ENCODE measurements around the gene MACROD2. TPM values are rescaled to one million over a fixed set of nuclear protein-coding genes. Genes with fewer than 3 reads are reported as not detected.

Gene MACROD2
- total RNA-seq, 1 donor from 2014 or later, result 2.5 TPM

GRCh38 chr20:14569641-14570040 is 574.3 kb downstream of the MACROD2 start:
- Mint-ChIP-seq H3K27ac (ENCODE audit: unreplicated experiment) (no peak overlapping the region), H3K27me3 (ENCODE audit: unreplicated experiment) (no peaks in the 10 kb centered on the region), H3K36me3 (ENCODE audit: unreplicated experiment) (no peaks in the 10 kb centered on the region), H3K4me1 (ENCODE audit: unreplicated experiment) (no peaks in the 10 kb centered on the region), H3K9me3 (ENCODE audit: unreplicated experiment) (peaks cover 7% of the 10 kb centered on the region), H3K4me3 (ENCODE audit: unreplicated experiment) (no peak overlapping the region)
- TF ChIP-seq, protein P1, sequence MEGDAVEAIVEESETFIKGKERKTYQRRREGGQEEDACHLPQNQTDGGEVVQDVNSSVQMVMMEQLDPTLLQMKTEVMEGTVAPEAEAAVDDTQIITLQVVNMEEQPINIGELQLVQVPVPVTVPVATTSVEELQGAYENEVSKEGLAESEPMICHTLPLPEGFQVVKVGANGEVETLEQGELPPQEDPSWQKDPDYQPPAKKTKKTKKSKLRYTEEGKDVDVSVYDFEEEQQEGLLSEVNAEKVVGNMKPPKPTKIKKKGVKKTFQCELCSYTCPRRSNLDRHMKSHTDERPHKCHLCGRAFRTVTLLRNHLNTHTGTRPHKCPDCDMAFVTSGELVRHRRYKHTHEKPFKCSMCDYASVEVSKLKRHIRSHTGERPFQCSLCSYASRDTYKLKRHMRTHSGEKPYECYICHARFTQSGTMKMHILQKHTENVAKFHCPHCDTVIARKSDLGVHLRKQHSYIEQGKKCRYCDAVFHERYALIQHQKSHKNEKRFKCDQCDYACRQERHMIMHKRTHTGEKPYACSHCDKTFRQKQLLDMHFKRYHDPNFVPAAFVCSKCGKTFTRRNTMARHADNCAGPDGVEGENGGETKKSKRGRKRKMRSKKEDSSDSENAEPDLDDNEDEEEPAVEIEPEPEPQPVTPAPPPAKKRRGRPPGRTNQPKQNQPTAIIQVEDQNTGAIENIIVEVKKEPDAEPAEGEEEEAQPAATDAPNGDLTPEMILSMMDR (IDR thresholded peaks at IDR 0.05), result no peak
- DNase-seq (ENCODE audit: extremely low spot score, unreplicated experiment), result no peak

- no peaks in the 10 kb centered on the region for H3K27me3 Mint-ChIP-seq (ENCODE audit: unreplicated experiment)
- H3K9me3 Mint-ChIP-seq (ENCODE audit: unreplicated experiment), result peaks cover 3% of the 10 kb centered on the region
- H3K36me3 Mint-ChIP-seq (ENCODE audit: unreplicated experiment), result no peaks in the 10 kb centered on the region
- TF ChIP-seq, protein P1 (IDR thresholded peaks at IDR 0.05), result no peak
- H3K27ac Mint-ChIP-seq (ENCODE audit: unreplicated experiment), result no peak overlapping the region
- no peaks in the 10 kb centered on the region for H3K4me1 Mint-ChIP-seq (ENCODE audit: unreplicated experiment)
- no peak for DNase-seq (ENCODE audit: extremely low spot score, unreplicated experiment)
- no peak overlapping the region for H3K4me3 Mint-ChIP-seq (ENCODE audit: unreplicated experiment)
Observed at GRCh38 chr20:14570811-14571210, 575.5 kb downstream of the MACROD2 start.

- Mint-ChIP-seq H3K4me3 (ENCODE audit: unreplicated experiment) (no peak overlapping the region), H3K27me3 (ENCODE audit: unreplicated experiment) (no peaks in the 10 kb centered on the region), H3K4me1 (ENCODE audit: unreplicated experiment) (no peaks in the 10 kb centered on the region), H3K9me3 (ENCODE audit: unreplicated experiment) (no peaks in the 10 kb centered on the region), H3K36me3 (ENCODE audit: unreplicated experiment) (no peaks in the 10 kb centered on the region), H3K27ac (ENCODE audit: unreplicated experiment) (no peak overlapping the region)
- TF ChIP-seq, protein P1 (IDR thresholded peaks at IDR 0.05), result no peak
- DNase-seq (ENCODE audit: extremely low spot score, unreplicated experiment), result no peak
Observed at GRCh38 chr20:14573676-14574075, 578.4 kb downstream of the MACROD2 start.

- TF ChIP-seq, protein P1 (IDR thresholded peaks at IDR 0.05), result no peak
- DNase-seq (ENCODE audit: extremely low spot score, unreplicated experiment), result no peak
- no peaks in the 10 kb centered on the region for H3K36me3 Mint-ChIP-seq (ENCODE audit: unreplicated experiment)
- no peaks in the 10 kb centered on the region for H3K27me3 Mint-ChIP-seq (ENCODE audit: unreplicated experiment)
- H3K4me1 Mint-ChIP-seq (ENCODE audit: unreplicated experiment), result no peaks in the 10 kb centered on the region
- H3K27ac Mint-ChIP-seq (ENCODE audit: unreplicated experiment), result no peak overlapping the region
- no peaks in the 10 kb centered on the region for H3K9me3 Mint-ChIP-seq (ENCODE audit: unreplicated experiment)
- H3K4me3 Mint-ChIP-seq (ENCODE audit: unreplicated experiment), result no peak overlapping the region
Observed at GRCh38 chr20:14576196-14576877, 581.0 kb downstream of the MACROD2 start.

DNA sequence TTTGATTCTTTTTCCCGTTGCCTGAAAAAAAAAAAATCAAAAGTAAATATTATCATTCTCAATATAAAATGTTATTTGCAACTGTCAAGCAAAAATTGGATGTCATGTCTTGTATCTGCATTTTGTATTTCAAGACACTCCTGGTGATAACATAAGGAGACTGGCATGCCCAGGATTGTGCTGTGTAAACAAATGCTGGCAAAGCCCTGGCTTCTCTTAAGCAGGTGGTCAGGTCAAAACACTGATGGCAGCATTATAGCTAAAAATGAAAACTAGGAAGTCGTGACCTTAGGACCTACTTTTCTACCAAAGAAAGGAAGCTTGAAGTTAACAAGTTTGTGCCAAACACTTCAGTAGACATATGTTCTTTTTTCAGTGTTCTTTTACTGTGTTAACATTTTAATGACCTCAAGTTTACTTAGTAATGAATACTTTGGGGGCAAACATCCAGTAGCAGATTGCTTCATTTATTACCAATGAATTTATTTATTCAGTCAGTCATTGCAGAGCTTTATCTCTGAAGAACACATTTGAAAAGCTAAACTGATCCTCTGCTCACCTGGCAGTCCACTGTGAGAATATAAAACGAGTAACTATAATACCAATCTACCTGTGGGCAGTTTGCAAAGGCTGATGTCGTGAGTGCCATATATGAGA is 585.2 kb downstream of the MACROD2 start:
- TF ChIP-seq, protein P1 (IDR thresholded peaks at IDR 0.05), result no peak
- no peak overlapping the region for H3K27ac Mint-ChIP-seq (ENCODE audit: unreplicated experiment)
- H3K27me3 Mint-ChIP-seq (ENCODE audit: unreplicated experiment), result no peaks in the 10 kb centered on the region
- no peak for DNase-seq (ENCODE audit: extremely low spot score, unreplicated experiment)
- no peaks in the 10 kb centered on the region for H3K9me3 Mint-ChIP-seq (ENCODE audit: unreplicated experiment)
- no peaks in the 10 kb centered on the region for H3K4me1 Mint-ChIP-seq (ENCODE audit: unreplicated experiment)
- H3K36me3 Mint-ChIP-seq (ENCODE audit: unreplicated experiment), result no peaks in the 10 kb centered on the region
- no peak overlapping the region for H3K4me3 Mint-ChIP-seq (ENCODE audit: unreplicated experiment)

All from osteocyte (in vitro differentiated cells).